Measurements from ENCODE around the gene FAM168A.

DNA sequence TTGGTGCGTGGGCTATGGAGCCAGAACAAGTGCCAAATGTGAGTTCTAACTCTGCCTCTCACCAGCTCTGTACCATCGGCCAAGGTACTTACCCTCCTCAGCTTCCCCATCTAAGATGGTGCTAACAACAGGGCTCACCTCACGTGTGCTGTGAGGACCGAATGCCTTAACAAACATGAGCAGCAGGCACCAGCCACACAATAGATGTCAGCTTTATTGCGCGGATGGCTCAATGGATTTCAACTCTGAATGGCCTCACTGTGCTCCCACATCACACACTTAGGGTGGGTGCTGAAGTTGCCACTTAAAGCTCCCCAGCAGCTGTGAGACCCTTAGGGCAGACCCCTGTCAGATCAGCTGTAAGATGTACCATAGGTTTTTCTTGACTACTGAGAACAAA is 197.6 kb downstream of the FAM168A start:
- TF ChIP-seq, protein P1, sequence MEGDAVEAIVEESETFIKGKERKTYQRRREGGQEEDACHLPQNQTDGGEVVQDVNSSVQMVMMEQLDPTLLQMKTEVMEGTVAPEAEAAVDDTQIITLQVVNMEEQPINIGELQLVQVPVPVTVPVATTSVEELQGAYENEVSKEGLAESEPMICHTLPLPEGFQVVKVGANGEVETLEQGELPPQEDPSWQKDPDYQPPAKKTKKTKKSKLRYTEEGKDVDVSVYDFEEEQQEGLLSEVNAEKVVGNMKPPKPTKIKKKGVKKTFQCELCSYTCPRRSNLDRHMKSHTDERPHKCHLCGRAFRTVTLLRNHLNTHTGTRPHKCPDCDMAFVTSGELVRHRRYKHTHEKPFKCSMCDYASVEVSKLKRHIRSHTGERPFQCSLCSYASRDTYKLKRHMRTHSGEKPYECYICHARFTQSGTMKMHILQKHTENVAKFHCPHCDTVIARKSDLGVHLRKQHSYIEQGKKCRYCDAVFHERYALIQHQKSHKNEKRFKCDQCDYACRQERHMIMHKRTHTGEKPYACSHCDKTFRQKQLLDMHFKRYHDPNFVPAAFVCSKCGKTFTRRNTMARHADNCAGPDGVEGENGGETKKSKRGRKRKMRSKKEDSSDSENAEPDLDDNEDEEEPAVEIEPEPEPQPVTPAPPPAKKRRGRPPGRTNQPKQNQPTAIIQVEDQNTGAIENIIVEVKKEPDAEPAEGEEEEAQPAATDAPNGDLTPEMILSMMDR (IDR thresholded peaks at IDR 0.05): no peak
- TF ChIP-seq POLR2A (IDR thresholded peaks at IDR 0.05): no peak
